CD4-positive, alpha-beta T cell treated with Interleukin-17A for 4 hours (primary cell): ENCODE results near the gene CNIH3.

Experiments
- DNase-seq: peaks from one replicate; pipeline ENCODE4 v3.0.0-alpha.2; 2020; ENCODE audit warnings: mixed read lengths

CNIH3 gene

GRCh38 chr1:224616756-224617409 is 766 bp downstream of the CNIH3 start:
- no peak for DNase-seq

- no peak for DNase-seq
Observed at GRCh38 chr1:224617410-224618355, 1.6 kb downstream of the CNIH3 start.

GRCh38 chr1:224619209-224619608 is 3.1 kb downstream of the CNIH3 start:
- DNase-seq: no peak

DNA sequence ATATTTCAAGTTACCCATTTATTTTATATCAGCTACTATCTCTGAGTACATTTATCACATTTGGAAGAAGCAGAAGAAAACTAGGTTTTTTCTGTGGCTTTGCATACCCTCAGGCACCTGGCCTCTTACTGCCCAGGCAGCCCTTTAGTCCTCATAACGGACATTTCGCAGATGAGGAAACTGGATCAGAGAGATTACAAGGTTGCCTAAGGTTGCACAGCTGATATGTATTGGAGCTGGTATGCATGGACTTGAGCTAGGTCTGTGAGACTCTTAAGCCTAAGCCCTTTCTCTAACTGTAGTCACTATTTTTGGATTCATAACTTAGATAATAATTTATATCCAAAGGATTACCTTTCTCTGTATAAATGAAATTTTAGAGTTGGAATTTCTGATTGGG is 4.0 kb downstream of the CNIH3 start:
- DNase-seq: no peak

DNA sequence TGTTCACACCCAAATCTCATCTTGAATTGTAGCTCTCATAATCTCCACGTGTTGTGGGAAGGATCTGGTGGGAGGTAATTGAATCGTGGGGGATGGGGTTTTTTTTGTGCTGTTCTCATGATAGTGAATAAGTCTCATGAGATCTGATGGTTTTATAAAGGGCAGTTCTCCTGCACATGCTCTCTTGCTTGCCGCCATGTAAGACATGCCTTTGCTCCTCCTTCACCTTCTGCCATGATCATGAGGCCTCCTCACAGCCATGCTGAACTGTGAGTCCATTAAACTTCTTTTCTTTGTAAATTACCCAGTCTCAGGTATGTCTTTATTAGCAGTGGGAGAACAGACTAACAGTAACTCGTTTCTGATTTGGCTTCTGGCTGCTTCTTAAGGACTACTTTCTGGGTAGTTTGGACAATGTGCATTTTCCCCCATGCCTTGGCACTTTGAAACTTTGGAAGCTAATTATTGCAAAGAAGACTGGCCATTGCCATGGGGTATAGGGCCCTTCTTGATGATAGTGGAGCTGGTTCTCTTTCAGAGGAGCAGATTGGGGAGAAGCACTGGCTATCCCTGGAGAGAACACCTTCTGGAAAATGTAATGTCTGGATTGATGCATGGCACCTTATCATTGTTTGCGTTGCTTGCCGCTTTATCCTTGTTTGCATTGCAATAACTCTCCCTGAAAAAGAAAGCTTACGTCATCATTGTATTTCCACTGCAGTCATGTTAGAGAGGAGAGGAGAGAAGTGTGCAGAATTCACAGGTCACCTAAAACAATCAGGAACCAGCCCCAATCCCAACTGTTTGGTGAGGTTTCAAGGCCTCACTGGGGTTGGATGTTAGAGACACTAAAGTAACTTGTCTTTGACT is 5.9 kb downstream of the CNIH3 start:
- no peak for DNase-seq

DNA sequence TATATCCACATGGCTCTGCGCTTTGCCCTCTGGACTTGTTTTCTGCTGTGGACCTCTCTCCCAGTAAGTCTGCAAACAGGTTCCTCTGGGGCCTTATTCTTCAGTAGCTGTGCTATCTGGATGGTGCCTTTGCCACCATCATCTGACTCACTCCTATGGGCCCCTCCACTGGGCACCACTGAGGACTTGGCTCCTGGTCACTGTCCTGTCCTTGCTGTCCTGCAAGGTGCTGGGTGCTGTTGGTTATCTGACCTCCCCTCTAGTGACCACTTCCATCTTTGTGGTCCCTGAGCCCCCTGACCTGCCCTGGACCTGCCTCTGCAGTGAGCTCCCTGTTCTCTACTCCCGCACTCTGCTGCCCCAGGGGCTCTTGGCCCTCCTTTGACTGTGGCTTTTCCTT is 6.7 kb downstream of the CNIH3 start:
- no peak for DNase-seq

- peak; percentile 13 for DNase-seq
Observed at GRCh38 chr1:224623310-224623714, 7.2 kb downstream of the CNIH3 start.

DNA sequence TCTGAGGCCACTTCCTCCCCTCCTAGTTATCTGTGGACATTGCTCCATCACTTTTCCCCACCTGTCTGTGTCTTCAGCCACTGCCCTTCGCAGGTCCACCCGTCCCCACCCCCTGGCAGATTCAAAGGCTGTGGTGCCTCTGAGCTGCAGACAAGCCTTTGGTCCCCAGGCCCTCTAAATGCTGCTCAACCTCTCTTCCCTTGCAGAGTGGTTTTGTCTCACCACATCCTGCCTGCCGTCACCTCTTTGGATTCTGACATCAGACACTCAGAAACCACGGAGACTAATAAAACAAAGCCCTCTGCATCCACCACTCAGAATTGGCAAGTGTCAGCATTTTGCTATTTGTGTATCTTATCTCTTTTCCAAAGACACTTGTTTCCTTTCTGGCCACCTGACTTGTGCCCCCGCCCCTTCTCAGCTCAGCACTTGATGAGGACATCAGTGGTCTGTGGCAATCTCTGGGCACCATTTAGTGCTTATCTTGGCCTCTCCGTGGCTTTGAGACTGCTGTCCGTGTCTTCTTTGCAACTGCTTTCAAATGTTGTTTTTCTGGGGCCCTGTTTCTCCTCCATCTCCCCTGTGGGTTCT is 7.7 kb downstream of the CNIH3 start:
- peak; percentile 61 for DNase-seq

DNA sequence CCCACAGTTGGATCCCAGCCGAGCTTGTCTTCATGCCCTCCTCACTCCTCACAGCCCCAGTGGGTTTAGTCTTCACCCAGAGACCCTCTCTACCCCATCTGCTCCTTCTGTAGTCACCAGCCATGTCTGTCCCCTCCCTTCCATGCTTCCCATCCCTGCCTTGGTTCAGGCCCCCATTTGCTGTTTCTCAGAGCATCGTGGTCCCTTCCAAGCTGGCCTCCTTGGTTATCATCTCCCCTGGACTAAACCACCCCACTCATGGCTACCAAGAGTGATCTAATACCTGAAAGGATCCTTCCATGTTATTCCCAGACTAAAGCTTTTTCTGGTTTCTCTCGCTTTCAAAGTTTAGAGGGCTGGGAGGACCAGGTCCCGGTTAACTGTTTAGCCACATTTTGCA is 8.3 kb downstream of the CNIH3 start:
- no peak for DNase-seq

- no peak for DNase-seq
Observed at GRCh38 chr1:224626042-224626441, 9.9 kb downstream of the CNIH3 start.

- DNase-seq: no peak
Observed at GRCh38 chr1:224629965-224630364, 13.8 kb downstream of the CNIH3 start.

DNA sequence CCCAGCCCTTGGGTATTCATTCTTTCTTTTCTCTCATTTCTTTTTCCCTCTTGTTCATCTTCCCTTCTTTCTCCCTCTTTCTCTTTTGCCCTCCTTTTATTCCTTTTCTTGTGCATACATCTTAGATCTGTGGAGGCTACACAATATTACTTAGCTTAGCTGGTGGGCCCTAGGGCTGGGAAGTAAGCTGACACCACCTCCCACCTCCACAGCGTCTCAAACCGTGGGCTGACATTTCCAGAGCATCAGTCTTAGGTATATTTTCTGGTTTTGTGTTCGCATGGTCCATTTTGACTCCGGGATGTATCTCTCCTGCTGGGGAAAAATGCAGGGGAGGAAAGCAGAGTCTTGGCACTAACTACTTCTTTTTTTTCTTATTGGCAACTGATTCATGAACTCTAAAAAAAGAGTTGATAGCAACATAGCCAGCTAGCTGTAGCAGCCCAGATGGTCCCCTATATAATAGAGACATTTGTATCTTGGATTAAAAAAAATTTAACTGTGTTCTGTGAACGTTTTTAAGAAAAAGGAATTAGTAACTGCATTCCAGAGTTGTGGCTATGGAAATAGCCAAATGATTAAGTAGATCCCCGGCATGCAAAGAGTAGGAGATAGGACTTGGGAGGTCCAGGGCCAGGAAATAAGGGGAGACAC is 15.5 kb downstream of the CNIH3 start:
- DNase-seq: no peak

DNA sequence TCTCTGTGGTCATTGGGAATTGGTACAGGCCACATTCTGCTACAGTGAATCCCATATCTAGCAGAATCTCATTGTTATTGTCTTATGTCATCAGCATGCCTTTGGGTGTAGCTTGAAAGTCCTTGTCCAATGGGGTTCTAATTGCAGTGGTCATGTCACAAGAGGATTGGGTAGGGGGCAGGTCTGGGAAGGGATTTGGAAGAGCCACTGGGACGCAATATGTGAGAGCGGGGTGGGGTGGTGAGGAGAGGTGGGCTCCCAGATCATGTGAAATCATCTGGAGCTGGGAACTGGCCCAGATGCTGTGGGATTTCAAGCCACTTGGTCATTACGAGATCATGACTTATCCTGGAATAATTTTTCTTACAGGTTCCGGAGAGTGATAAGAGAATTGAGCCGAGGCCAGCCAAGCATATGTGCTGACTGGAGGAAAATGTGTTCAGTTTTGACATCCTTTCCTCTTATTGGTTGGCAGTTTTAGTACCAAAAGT is 16.3 kb downstream of the CNIH3 start:
- no peak for DNase-seq

- DNase-seq: no peak
Observed at GRCh38 chr1:224632921-224633321, 16.8 kb downstream of the CNIH3 start.

DNA sequence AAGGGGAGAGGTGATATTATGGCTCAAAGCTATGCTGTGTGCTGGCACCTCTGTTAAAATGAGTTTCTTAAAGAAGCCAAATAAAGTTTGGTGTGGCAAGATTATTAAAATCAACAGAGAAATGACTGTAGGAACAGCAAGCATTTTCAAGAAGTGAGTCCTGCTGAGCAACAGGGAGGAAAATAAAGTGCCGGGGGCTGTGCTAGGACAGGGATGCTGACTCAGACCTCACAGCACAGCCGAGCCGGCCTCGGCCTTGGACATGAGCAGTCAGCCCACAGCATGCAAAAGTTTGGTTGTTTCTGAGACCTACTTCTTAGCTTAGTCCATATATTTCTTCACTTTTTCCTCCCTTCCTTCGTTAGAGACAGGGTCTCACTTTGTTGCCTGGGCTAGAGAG is 19.2 kb downstream of the CNIH3 start:
- DNase-seq: no peak

- DNase-seq: no peak
Observed at GRCh38 chr1:224637515-224637914, 21.4 kb downstream of the CNIH3 start.

GRCh38 chr1:224637936-224638335 is 21.8 kb downstream of the CNIH3 start:
- DNase-seq: no peak

- DNase-seq: no peak
Observed at GRCh38 chr1:224639426-224639975, 23.4 kb downstream of the CNIH3 start.

DNA sequence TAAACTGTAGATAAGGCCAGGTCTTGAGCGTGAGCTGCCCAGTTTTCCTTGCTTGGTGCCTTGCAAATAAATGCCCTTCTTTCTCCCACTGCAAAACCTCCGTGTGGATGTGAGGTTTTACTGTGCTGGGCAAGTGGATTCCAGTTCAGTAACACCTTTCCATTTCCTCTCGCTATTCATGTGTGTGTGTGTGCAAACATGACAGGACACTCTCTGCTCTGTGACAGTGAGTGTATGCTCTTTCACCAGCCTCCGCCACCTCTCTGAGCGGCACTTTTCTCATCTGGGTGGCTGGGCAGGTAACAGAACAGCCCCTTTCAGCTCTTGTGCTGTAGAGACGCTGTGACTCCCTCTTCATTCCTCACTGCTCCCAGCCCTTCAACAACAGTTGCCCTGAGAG is 23.9 kb downstream of the CNIH3 start:
- no peak for DNase-seq

DNA sequence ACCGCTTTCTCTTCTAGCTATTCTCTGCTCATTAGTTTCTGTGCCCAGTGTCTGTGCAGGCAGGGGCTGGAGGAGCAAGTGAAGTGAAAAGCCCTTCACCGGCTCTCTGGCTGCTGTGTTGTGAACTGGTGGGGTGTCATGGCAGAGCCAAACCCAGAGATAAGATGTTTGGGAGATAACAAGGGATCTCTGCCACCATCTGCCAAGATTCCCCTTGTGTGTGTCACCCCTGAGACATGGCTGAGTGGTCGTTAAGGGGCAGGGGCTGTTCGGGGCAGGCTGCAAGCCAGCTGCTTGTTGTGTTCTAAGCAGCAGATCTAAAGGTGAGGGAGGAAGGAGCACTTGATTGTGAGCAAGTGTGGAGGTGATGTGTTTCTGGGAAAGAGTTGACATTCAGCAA is 24.5 kb downstream of the CNIH3 start:
- no peak for DNase-seq

DNA sequence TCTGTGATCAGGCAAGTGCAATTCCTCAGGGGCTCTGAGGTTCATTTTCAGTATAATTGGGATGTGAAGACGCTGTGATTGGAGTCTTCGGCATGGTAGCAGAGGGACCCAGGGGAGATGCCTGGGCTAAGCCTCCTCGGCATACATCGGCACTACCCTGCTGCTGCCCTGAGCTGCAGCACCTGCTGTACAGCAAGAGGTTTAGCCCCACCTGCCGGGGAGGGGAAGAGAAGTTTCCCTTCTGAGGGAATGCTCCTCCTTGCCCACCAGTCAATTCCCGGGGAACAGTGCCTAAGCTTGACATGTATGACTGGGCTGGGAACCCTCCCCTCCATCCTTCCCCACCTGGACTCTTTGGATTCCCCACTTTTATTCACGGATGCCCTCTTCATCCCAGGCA is 24.9 kb downstream of the CNIH3 start:
- no peak for DNase-seq

DNA sequence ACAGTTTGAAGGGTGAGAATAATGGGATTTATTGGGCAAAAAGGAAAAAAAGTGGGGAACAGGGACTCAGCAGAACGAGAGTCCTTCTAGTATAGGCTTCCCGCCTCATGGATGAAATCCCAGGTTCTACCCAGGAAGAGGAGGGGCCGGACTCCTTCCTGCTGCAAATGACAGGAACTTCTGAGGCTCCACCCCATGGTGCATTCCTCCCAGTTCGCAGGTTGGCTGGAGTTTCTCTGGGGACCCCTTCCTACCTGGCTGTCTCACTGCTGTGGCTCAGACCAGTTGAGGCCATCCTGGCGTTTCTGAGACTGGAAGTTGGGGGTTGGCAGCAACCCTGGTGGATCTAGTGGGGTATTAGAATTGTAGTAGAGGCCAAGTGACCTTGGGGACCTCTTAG is 27.5 kb downstream of the CNIH3 start:
- DNase-seq: no peak
